GM23338 (cell line): ENCODE measurements around the gene GAL3ST1.

Experiments
- EZH2 ChIP-seq: fragments of 200-600 bp; sonication (generic); IDR thresholded peaks from one replicate; pipeline ENCODE4 v1.8.0; 2017; ENCODE audit warnings: antibody characterized with exemption, mild to moderate bottlenecking, low read depth; ENCODE audit not compliant: unreplicated experiment
- TF ChIP-seq, protein P1 (sequence below), 2 experiments: fragments of 200-600 bp in 1 of 2; sonication (generic) in 1 of 2; conservative IDR thresholded peaks; 2 replicates each; pipeline versions ENCODE4 v1.5.1 to v1.6.1; 2016 to 2017; ENCODE audit warnings: antibody characterized with exemption in 2 of 2, low read depth in 2 of 2, mild to moderate bottlenecking in 2 of 2, moderate library complexity in 1 of 2

DNA sequence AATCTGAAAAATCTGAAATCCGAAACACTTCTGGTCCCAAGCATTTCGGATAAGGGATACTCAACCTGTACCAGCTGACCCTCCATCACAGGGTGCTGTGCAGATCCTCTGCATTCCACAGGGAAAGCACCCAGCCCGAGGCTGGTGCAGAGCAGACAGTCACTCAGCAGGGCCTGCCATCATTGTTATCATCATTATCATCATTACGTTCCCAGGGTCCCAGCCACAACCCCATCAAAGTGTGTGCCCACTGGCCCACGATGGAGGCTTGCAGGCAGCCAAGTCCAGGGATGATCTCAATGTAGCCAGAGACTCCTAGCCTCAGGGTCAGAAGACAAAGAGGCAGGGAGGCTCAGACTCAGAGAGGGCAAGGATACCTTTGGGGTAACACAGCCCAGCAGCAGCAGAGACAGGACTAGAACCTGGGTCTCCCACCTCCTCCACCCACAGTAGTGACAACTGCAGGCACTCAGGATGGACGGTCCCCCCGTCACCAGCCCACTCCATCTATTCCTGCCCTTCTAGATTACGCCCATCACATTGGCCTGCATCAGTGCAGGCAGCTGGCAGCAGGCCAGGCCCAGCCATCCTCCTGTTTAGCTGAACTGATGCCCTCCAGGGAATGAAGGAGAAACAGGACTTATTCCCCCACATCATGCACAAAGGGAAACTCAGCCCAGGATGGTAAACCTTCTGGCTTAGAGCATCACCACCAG is 10.3 kb downstream of the GAL3ST1 start:
- TF ChIP-seq, protein P1, sequence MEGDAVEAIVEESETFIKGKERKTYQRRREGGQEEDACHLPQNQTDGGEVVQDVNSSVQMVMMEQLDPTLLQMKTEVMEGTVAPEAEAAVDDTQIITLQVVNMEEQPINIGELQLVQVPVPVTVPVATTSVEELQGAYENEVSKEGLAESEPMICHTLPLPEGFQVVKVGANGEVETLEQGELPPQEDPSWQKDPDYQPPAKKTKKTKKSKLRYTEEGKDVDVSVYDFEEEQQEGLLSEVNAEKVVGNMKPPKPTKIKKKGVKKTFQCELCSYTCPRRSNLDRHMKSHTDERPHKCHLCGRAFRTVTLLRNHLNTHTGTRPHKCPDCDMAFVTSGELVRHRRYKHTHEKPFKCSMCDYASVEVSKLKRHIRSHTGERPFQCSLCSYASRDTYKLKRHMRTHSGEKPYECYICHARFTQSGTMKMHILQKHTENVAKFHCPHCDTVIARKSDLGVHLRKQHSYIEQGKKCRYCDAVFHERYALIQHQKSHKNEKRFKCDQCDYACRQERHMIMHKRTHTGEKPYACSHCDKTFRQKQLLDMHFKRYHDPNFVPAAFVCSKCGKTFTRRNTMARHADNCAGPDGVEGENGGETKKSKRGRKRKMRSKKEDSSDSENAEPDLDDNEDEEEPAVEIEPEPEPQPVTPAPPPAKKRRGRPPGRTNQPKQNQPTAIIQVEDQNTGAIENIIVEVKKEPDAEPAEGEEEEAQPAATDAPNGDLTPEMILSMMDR (conservative IDR thresholded peaks at IDR 0.05; ENCODE audit: low read depth in 2 of 2): no peak
- no peak for TF ChIP-seq EZH2
